Naive thymus-derived CD4-positive, alpha-beta T cell (primary cell): Measurements from ENCODE around the gene CREB3L1. TPM values are rescaled to one million over a fixed set of nuclear protein-coding genes. Genes with fewer than 3 reads are reported as not detected.

Experiments
- ATAC-seq: fragments of 150-1000 bp; cut with Tn5 transposase; 2 replicates; pipeline ENCODE4 v1.10.0; 2021; ENCODE audit warnings: mild to moderate bottlenecking, moderate library complexity
- CTCF ChIA-PET: fragments of 350-600 bp; sonication (Branson Sonifier 250); formaldehyde crosslinking; loops from one replicate; lab custom pipeline; 2021; ENCODE audit warnings: antibody characterized with exemption; lab: Charles Lee
- POLR2A ChIA-PET: fragments of 350-600 bp; sonication (Branson Sonifier 250); formaldehyde crosslinking; loops from one replicate; lab custom pipeline; 2021; ENCODE audit warnings: antibody characterized with exemption, inconsistent platforms; lab: Charles Lee
- DNase-seq, 9 donors: peaks; one replicate each; pipeline versions ENCODE4 v3.0.0 to v3.0.0-alpha.2; 2020 to 2022; ENCODE audit warnings: mixed read lengths in 1 of 9
- H3K27ac ChIP-seq: one replicate; pipeline ENCODE4 v1.7.0; 2013; ENCODE audit warnings: mild to moderate bottlenecking, low read depth, low read length, moderate library complexity
- H3K27me3 ChIP-seq, 2 donors: one replicate each; pipeline ENCODE4 v1.7.0; 2013; ENCODE audit warnings: low read length in 2 of 2, mild to moderate bottlenecking in 2 of 2, moderate library complexity in 2 of 2; ENCODE audit not compliant: control insufficient read depth in 2 of 2, insufficient read depth in 2 of 2
- H3K36me3 ChIP-seq, 3 experiments: 1 replicate in 2 of 3; 2 replicates in 1 of 3; pipeline ENCODE4 v1.7.0; 2013; ENCODE audit warnings: low read length in 3 of 3, mild to moderate bottlenecking in 3 of 3, moderate library complexity in 1 of 3; ENCODE audit not compliant: insufficient read depth in 3 of 3, control insufficient read depth in 2 of 3
- H3K4me1 ChIP-seq, 2 donors: one replicate each; pipeline ENCODE4 v1.7.0; 2013; ENCODE audit warnings: low read length in 2 of 2, mild to moderate bottlenecking in 2 of 2, moderate library complexity in 1 of 2; ENCODE audit not compliant: control insufficient read depth in 2 of 2, insufficient read depth in 2 of 2
- H3K4me3 ChIP-seq: 2 replicates; pipeline ENCODE4 v1.7.0; 2013; ENCODE audit warnings: mild to moderate bottlenecking, low read length
- H3K9me3 ChIP-seq, 3 experiments: 1 replicate in 2 of 3; 2 replicates in 1 of 3; pipeline ENCODE4 v1.7.0; 2013; ENCODE audit warnings: low read length in 3 of 3; ENCODE audit not compliant: control insufficient read depth in 2 of 3
- H3K27ac Mint-ChIP-seq, 9 donors: one replicate each; pipeline ENCODE4 v1.8.0; 2020 to 2022; ENCODE audit warnings: mixed read lengths in 9 of 9, mild to moderate bottlenecking in 8 of 9, moderate library complexity in 5 of 9, inconsistent platforms in 2 of 9
- H3K27me3 Mint-ChIP-seq, 5 donors: one replicate each; pipeline ENCODE4 v1.8.0; 2021 to 2022; ENCODE audit warnings: mixed read lengths in 5 of 5, mild to moderate bottlenecking in 1 of 5
- H3K36me3 Mint-ChIP-seq, 5 donors: one replicate each; pipeline ENCODE4 v1.8.0; 2020 to 2022; ENCODE audit warnings: mixed read lengths in 5 of 5, mild to moderate bottlenecking in 3 of 5, inconsistent platforms in 1 of 5
- H3K4me1 Mint-ChIP-seq, 7 donors: one replicate each; pipeline ENCODE4 v1.8.0; 2020 to 2022; ENCODE audit warnings: mixed read lengths in 7 of 7, mild to moderate bottlenecking in 3 of 7, inconsistent platforms in 1 of 7
- H3K4me3 Mint-ChIP-seq, 10 donors: one replicate each; pipeline ENCODE4 v1.8.0; 2020 to 2022; ENCODE audit warnings: mild to moderate bottlenecking in 10 of 10, mixed read lengths in 10 of 10, moderate library complexity in 6 of 10, inconsistent platforms in 2 of 10
- H3K9me3 Mint-ChIP-seq, 11 donors: one replicate each; pipeline ENCODE4 v1.8.0; 2020 to 2022; ENCODE audit warnings: mixed read lengths in 11 of 11, mild to moderate bottlenecking in 4 of 11, inconsistent platforms in 1 of 11, moderate library complexity in 1 of 11
- intact Hi-C, 2 donors: fragments of 100-400 bp; cut with micrococcal nuclease; formaldehyde crosslinking; loops; one replicate each; pipeline ENCODE4 v1.15.1; 2023
- polyA plus RNA-seq, 2 donors: library from polyadenylated mRNA; unstranded; fragments of 300-500 nt; fragmentation: Illumina TruSeq; gene quantifications; one replicate each; pipeline ENCODE4 v1.2.3, GENCODE V29; 2021
- total RNA-seq, 6 experiments: library from RNA in 5 of 6; stranded (reverse) in 5 of 6; gene quantifications; 1 replicate in 5 of 6; 2 replicates in 1 of 6; pipeline ENCODE4 v1.2.3 and lab custom pipeline; 2021 to 2026

CREB3L1 gene
- total and polyA plus RNA-seq, 7 experiments from 2014 or later: not detected

- Histone ChIP-seq H3K36me3 (no peaks in the 10 kb centered on the region), H3K27me3 (peaks cover 0 to 4% of the 10 kb centered on the region in 2 donors), H3K9me3 (no peaks in the 10 kb centered on the region), H3K4me1 (peaks cover 12 to 20% of the 10 kb centered on the region in 2 donors), H3K4me3 (no peak overlapping the region), H3K27ac (no peak overlapping the region)
- ChIA-PET POLR2A (no interaction called here), CTCF (interaction anchor here (0.7 to 4.3 kb wide), 6 partner anchors 11 to 792 kb away, joined by 3 to 49 read pairs (median 8); partner anchors contain the start of gene ATG13)
- H3K27me3 Mint-ChIP-seq: peaks cover 14 to 19% (median 17%) of the 10 kb centered on the region in 5 donors
- H3K36me3 Mint-ChIP-seq: peaks cover 0 to 3% (median 0%) of the 10 kb centered on the region in 5 donors
- no peaks in the 10 kb centered on the region for H3K9me3 Mint-ChIP-seq
- ATAC-seq: no peak
- no peak for DNase-seq
- intact Hi-C loops: no loop called here
- peak overlapping the region in 1 of 10 donors; percentile 6 for H3K4me3 Mint-ChIP-seq
- peaks cover 18 to 47% (median 31%) of the 10 kb centered on the region in 7 donors for H3K4me1 Mint-ChIP-seq
- no peak overlapping the region for H3K27ac Mint-ChIP-seq
These were observed 36.6 kb upstream of the CREB3L1 start for GRCh38 chr11:46240861-46241260.

- Mint-ChIP-seq H3K27me3 (peaks cover 4 to 10% (median 5%) of the 10 kb centered on the region in 5 donors), H3K4me3 (peak overlapping the region; percentile 53 to 90 (median 86)), H3K9me3 (no peaks in the 10 kb centered on the region), H3K27ac (peak overlapping the region in 3 of 9 donors; percentile 56 to 83 (median 69)), H3K4me1 (peaks cover 10 to 38% (median 22%) of the 10 kb centered on the region in 7 donors), H3K36me3 (no peaks in the 10 kb centered on the region)
- Histone ChIP-seq H3K36me3 (no peaks in the 10 kb centered on the region), H3K4me1 (peaks cover 12 to 15% of the 10 kb centered on the region in 2 donors), H3K9me3 (no peaks in the 10 kb centered on the region), H3K27me3 (no peaks in the 10 kb centered on the region), H3K4me3 (peak overlapping the region; percentile 63), H3K27ac (peak overlapping the region; percentile 45)
- CTCF ChIA-PET: interaction anchor here (0.7 to 3.0 kb wide), 7 partner anchors 67 to 289 kb away, joined by 3 to 14 read pairs (median 4); no protein-coding TSS in a partner anchor
- POLR2A ChIA-PET: interaction anchor here (0.5 to 1.9 kb wide), 4 partner anchors 54 to 106 kb away, joined by 3 to 6 read pairs (median 3); no protein-coding TSS in a partner anchor
- intact Hi-C loops: no loop called here
- DNase-seq (no peak), ATAC-seq (no peak)
These were observed 35.2 kb upstream of the CREB3L1 start for GRCh38 chr11:46242041-46242951.

GRCh38 chr11:46242952-46243795 lies 34.3 kb upstream of the CREB3L1 start:
- peaks cover 12 to 14% of the 10 kb centered on the region in 2 donors for H3K4me1 ChIP-seq
- H3K4me1 Mint-ChIP-seq: peaks cover 5 to 33% (median 18%) of the 10 kb centered on the region in 7 donors
- H3K36me3 ChIP-seq: no peaks in the 10 kb centered on the region
- H3K27ac ChIP-seq: peak overlapping the region; percentile 45
- no peaks in the 10 kb centered on the region for H3K27me3 ChIP-seq
- peaks cover 0 to 8% (median 4%) of the 10 kb centered on the region in 5 donors for H3K27me3 Mint-ChIP-seq
- peak overlapping the region; percentile 53 to 90 (median 86) for H3K4me3 Mint-ChIP-seq
- ChIA-PET POLR2A (interaction anchor here (0.6 to 1.9 kb wide), 8 partner anchors 12 to 107 kb away, joined by 3 to 7 read pairs (median 4); no protein-coding TSS in a partner anchor), CTCF (interaction anchor here (0.7 to 3.0 kb wide), 12 partner anchors 8 to 288 kb away, joined by 3 to 14 read pairs (median 5); no protein-coding TSS in a partner anchor)
- no peaks in the 10 kb centered on the region for H3K9me3 Mint-ChIP-seq
- ATAC-seq (peak; percentile 79), DNase-seq (peak; percentile 74 to 93 (median 82))
- no peaks in the 10 kb centered on the region for H3K36me3 Mint-ChIP-seq
- H3K4me3 ChIP-seq: peak overlapping the region; percentile 63
- no peaks in the 10 kb centered on the region for H3K9me3 ChIP-seq
- intact Hi-C loops: loop anchor here (1.0 kb wide), 5 partner anchors 52 to 374 kb away; partner anchors contain the start of genes ATG13 (in 1 of the 2) and HARBI1 (in 1 of the 2)
- peak overlapping the region in 4 of 9 donors; percentile 53 to 83 (median 62) for H3K27ac Mint-ChIP-seq

GRCh38 chr11:46243796-46244109 lies 33.7 kb upstream of the CREB3L1 start:
- H3K4me3 ChIP-seq: peak overlapping the region; percentile 63
- intact Hi-C loops: loop anchor here (1.0 kb wide), 5 partner anchors 52 to 374 kb away; partner anchors contain the start of genes ATG13 (in 1 of the 2) and HARBI1 (in 1 of the 2)
- POLR2A ChIA-PET: interaction anchor here (0.6 to 1.9 kb wide), 8 partner anchors 13 to 350 kb away, joined by 3 to 7 read pairs (median 4); partner anchors contain the start of gene AMBRA1

GRCh38 chr11:46246521-46246920 lies 30.9 kb upstream of the CREB3L1 start:
- Histone ChIP-seq H3K27ac (no peak overlapping the region), H3K27me3 (no peaks in the 10 kb centered on the region), H3K9me3 (no peaks in the 10 kb centered on the region), H3K4me3 (no peak overlapping the region), H3K4me1 (peaks cover 0 to 5% of the 10 kb centered on the region in 2 donors), H3K36me3 (no peaks in the 10 kb centered on the region)
- ATAC-seq: no peak
- Mint-ChIP-seq H3K27me3 (peaks cover 0 to 11% (median 0%) of the 10 kb centered on the region in 5 donors), H3K27ac (no peak overlapping the region), H3K9me3 (no peaks in the 10 kb centered on the region), H3K4me3 (no peak overlapping the region), H3K4me1 (peaks cover 2 to 24% (median 12%) of the 10 kb centered on the region in 7 donors), H3K36me3 (no peaks in the 10 kb centered on the region)
- intact Hi-C loops: no loop called here
- no peak for DNase-seq
- POLR2A ChIA-PET: no interaction called here
- CTCF ChIA-PET: interaction anchor here (0.7 kb wide), 1 partner anchor 374 kb away, joined by 3 read pairs; no protein-coding TSS in a partner anchor

More at GRCh38 chr11:46243796-46244109, 33.7 kb upstream of the CREB3L1 start:
- DNase-seq (no peak), ATAC-seq (no peak)
- Mint-ChIP-seq H3K4me1 (peaks cover 2 to 30% (median 14%) of the 10 kb centered on the region in 7 donors), H3K36me3 (no peaks in the 10 kb centered on the region), H3K27me3 (peaks cover 0 to 8% (median under 1%) of the 10 kb centered on the region in 5 donors), H3K4me3 (peak overlapping the region; percentile 69 to 90 (median 86)), H3K9me3 (no peaks in the 10 kb centered on the region), H3K27ac (peak overlapping the region in 2 of 9 donors; percentile 53 to 83)
- no peaks in the 10 kb centered on the region for H3K9me3 ChIP-seq
- peak overlapping the region; percentile 45 for H3K27ac ChIP-seq
- CTCF ChIA-PET: interaction anchor here (1.1 to 3.0 kb wide), 9 partner anchors 8 to 287 kb away, joined by 3 to 14 read pairs (median 5); no protein-coding TSS in a partner anchor
- H3K36me3 ChIP-seq: no peaks in the 10 kb centered on the region
- H3K4me1 ChIP-seq: peaks cover 6 to 9% of the 10 kb centered on the region in 2 donors
- H3K27me3 ChIP-seq: no peaks in the 10 kb centered on the region
